DMS79 treated with DMSO at 0.1 percent for 48 hours (cell line): Measurements from ENCODE around the gene ANKRD13D.

ENCODE experiments used
- DNase-seq: peaks from one replicate; lab custom pipeline; 2025; lab: John Stamatoyannopoulos, UW

ANKRD13D gene

GRCh38 chr11:67261946-67262681, 27.0 kb upstream of the ANKRD13D start:
- DNase-seq, result peak; percentile 34

- peak; percentile 76 for DNase-seq
Observed at GRCh38 chr11:67262731-67263675, 26.1 kb upstream of the ANKRD13D start.

GRCh38 chr11:67264260-67264659, 24.8 kb upstream of the ANKRD13D start:
- no peak for DNase-seq

- DNase-seq, result no peak
Observed at GRCh38 chr11:67264877-67265632, 24.0 kb upstream of the ANKRD13D start.

- no peak for DNase-seq
Observed at GRCh38 chr11:67265633-67266448, 23.3 kb upstream of the ANKRD13D start.

GRCh38 chr11:67266449-67267187, 22.5 kb upstream of the ANKRD13D start, which contains the start of gene GRK2:
Gene GRK2, plus strand, starts transcription at chr11:67266473. Its CDS starts 227 bp downstream, at chr11:67266700.
- DNase-seq, result peak; percentile 23

GRCh38 chr11:67267188-67268080, 21.7 kb upstream of the ANKRD13D start:
- DNase-seq, result peak; percentile 13

GRCh38 chr11:67268081-67268961, 20.8 kb upstream of the ANKRD13D start:
- no peak for DNase-seq

- no peak for DNase-seq
Observed at GRCh38 chr11:67268962-67269268, 20.2 kb upstream of the ANKRD13D start.

- DNase-seq, result no peak
Observed at GRCh38 chr11:67269401-67270255, 19.5 kb upstream of the ANKRD13D start.

- no peak for DNase-seq
Observed at GRCh38 chr11:67270256-67271204, 18.6 kb upstream of the ANKRD13D start.

GRCh38 chr11:67271205-67271540, 17.9 kb upstream of the ANKRD13D start:
- no peak for DNase-seq

- no peak for DNase-seq
Observed at GRCh38 chr11:67271541-67272284, 17.4 kb upstream of the ANKRD13D start.

GRCh38 chr11:67272327-67273259, 16.5 kb upstream of the ANKRD13D start:
- DNase-seq, result no peak
